Tibial nerve (tissue), 4 donors: ENCODE results near the gene SLC4A11. TPM values are rescaled to one million over a fixed set of nuclear protein-coding genes. Genes with fewer than 3 reads are reported as not detected.

ENCODE experiments used
- DNase-seq, 2 donors: peaks; one replicate each; pipeline ENCODE4 v3.0.0-alpha.2; 2019; ENCODE audit warnings: low spot score in 2 of 2
- H3K27ac ChIP-seq, 4 donors: fragments of 200-600 bp; sonication (generic) in 3 of 4; one replicate each; pipeline ENCODE4 v1.5.1; 2017 to 2019; ENCODE audit warnings: mild to moderate bottlenecking in 1 of 4
- H3K27me3 ChIP-seq, 2 donors: fragments of 200-600 bp; sonication (generic) in 1 of 2; one replicate each; pipeline versions ENCODE4 v1.5.1 to v1.6.0; 2017 to 2019
- H3K36me3 ChIP-seq, 3 donors: fragments of 200-600 bp; sonication (generic); one replicate each; pipeline ENCODE4 v1.5.1; 2018 to 2019
- H3K4me1 ChIP-seq, 4 donors: fragments of 200-600 bp; sonication (generic) in 3 of 4; one replicate each; pipeline ENCODE4 v1.5.1; 2017 to 2019
- H3K4me3 ChIP-seq, 4 donors: fragments of 200-600 bp; sonication (generic) in 3 of 4; one replicate each; pipeline ENCODE4 v1.5.1; 2017 to 2019; ENCODE audit warnings: mild to moderate bottlenecking in 1 of 4, moderate library complexity in 1 of 4
- H3K9me3 ChIP-seq, 4 donors: fragments of 200-600 bp; sonication (generic) in 3 of 4; one replicate each; pipeline ENCODE4 v1.5.1; 2017 to 2019
- EP300 ChIP-seq, 2 donors: sonication (generic); formaldehyde crosslinking; IDR thresholded peaks; one replicate each; pipeline ENCODE4 v1.6.1; 2017; ENCODE audit warnings: antibody characterized with exemption in 2 of 2, mild to moderate bottlenecking in 1 of 2
- POLR2A ChIP-seq, 2 donors: fragments of 450-650 bp; IDR thresholded peaks; one replicate each; pipeline ENCODE4 v1.6.1; 2017; ENCODE audit warnings: antibody characterized with exemption in 2 of 2, mild to moderate bottlenecking in 2 of 2, moderate library complexity in 2 of 2
- WGBS, 2 donors: methylation state at CpG; one replicate each; pipeline ENCODE4 v1.1.5; 2018; 5-methylcytosine and 5-hydroxymethylcytosine counted together
- total RNA-seq, 4 donors: library from RNA; depleted of rRNA; stranded (reverse); fragments of >200 nt; gene quantifications; one replicate each; pipeline ENCODE4 v1.1.0, GENCODE V29; 2016
- TF ChIP-seq, protein P1 (sequence below), 5 experiments: fragments of 200-600 bp in 3 of 5; fragments of 450-650 bp in 2 of 5; sonication (generic) in 3 of 5; IDR thresholded peaks; one replicate each; pipeline ENCODE4 v1.5.1; 2016 to 2019; ENCODE audit warnings: antibody characterized with exemption in 5 of 5, mild to moderate bottlenecking in 3 of 5, moderate library complexity in 2 of 5

Gene SLC4A11
- total RNA-seq, 4 donors from 2014 or later: 0.21 to 0.78 TPM; not detected in 2

DNA sequence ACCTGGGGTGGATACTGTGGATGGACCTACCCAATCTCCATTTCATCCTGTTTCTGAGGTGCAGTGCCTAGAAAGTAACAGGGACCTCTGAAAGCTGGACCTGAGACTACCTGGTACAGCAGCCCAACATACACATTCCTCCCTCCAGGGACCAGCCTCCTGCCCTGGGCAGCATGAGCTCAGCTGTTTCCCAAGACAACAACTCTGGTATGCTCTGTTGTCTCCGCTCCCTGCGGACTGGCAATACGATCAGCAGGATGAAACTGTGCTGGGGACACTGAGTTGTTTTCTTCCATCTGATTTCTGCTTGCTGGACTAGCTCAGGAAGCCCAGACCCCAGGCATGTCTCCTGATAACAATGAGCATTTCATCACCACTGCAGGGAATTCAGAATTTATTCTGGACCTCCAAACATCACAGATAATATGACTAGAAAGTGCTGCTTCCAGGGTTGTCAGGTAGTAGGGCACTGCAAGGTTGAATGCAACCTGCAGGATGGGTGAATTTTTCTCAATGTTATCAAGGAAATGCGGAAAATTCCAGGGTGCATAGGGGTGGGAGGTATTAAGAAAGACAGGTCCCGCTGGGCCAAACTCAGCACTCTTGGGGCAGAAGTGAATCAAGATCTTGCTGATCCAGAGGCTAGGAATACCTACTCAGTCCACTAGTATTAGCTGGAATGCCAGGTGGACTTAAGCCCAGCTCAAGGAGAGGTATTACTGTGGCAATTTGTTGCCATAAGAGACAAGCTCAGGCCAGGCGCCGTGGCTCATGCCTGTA is 38.9 kb upstream of the SLC4A11 start:
- no peak overlapping the region for H3K27ac ChIP-seq
- no peak overlapping the region for H3K4me3 ChIP-seq
- DNase-seq: no peak
- 89 to 92% methylated on average over 7 of the region's 7 CpGs for WGBS, 2 donors
- H3K9me3 ChIP-seq: no peaks in the 10 kb centered on the region
- no peaks in the 10 kb centered on the region for H3K27me3 ChIP-seq
- peaks cover 0 to 100% (median 4%) of the 10 kb centered on the region in 3 donors for H3K36me3 ChIP-seq
- no peak for TF ChIP-seq EP300 (IDR thresholded peaks at IDR 0.05)
- TF ChIP-seq, protein P1, sequence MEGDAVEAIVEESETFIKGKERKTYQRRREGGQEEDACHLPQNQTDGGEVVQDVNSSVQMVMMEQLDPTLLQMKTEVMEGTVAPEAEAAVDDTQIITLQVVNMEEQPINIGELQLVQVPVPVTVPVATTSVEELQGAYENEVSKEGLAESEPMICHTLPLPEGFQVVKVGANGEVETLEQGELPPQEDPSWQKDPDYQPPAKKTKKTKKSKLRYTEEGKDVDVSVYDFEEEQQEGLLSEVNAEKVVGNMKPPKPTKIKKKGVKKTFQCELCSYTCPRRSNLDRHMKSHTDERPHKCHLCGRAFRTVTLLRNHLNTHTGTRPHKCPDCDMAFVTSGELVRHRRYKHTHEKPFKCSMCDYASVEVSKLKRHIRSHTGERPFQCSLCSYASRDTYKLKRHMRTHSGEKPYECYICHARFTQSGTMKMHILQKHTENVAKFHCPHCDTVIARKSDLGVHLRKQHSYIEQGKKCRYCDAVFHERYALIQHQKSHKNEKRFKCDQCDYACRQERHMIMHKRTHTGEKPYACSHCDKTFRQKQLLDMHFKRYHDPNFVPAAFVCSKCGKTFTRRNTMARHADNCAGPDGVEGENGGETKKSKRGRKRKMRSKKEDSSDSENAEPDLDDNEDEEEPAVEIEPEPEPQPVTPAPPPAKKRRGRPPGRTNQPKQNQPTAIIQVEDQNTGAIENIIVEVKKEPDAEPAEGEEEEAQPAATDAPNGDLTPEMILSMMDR (IDR thresholded peaks at IDR 0.05): no peak
- TF ChIP-seq POLR2A (IDR thresholded peaks at IDR 0.05): no peak
- H3K4me1 ChIP-seq: no peaks in the 10 kb centered on the region

GRCh38 chr20:3276680-3277015 is 37.7 kb upstream of the SLC4A11 start:
- H3K9me3 ChIP-seq: no peaks in the 10 kb centered on the region
- no peak overlapping the region for H3K4me3 ChIP-seq
- H3K36me3 ChIP-seq: peaks cover 0 to 92% (median 4%) of the 10 kb centered on the region in 3 donors
- TF ChIP-seq EP300 (IDR thresholded peaks at IDR 0.05) (no peak), POLR2A (IDR thresholded peaks at IDR 0.05) (no peak)
- TF ChIP-seq, protein P1 (IDR thresholded peaks at IDR 0.05): no peak
- H3K27me3 ChIP-seq: no peaks in the 10 kb centered on the region
- H3K4me1 ChIP-seq: no peaks in the 10 kb centered on the region
- 35 to 58% methylated on average over 1 of the region's 1 CpG for WGBS, 2 donors
- no peak overlapping the region for H3K27ac ChIP-seq
- DNase-seq: no peak

DNA sequence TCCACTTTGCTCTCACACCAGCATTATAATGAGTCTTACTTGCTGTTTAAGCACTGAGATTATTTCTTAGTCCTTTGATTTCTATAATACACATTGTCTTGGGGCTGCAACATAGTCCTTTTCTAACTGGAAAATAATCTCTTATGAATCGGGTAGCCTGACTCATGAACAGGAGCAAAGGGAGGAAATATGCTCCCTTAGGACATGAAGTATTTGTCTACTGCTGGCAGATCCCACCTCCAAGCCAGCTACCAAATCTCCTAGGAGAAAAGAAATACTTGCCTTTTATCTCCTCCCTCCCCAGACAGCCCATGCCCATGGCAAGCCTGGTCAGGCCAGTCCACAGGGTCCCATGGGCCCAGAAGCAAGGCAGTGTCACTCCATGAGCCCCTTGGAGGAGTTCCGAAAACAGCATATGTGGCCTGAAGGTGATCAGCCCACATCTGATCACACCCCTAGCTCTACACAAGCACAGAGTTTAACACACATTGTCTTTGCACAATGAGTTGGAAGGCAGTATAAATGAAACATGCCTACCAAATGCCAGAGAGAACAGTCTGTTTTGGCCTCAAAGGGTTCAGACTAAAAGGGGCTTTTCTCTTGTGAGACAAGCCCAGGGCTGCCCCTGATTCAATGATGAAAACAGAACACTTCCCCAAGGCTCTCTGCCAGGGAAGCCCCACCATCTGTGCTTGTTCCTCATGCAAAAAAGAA is 37.1 kb upstream of the SLC4A11 start:
- WGBS, 2 donors: 80% methylated on average over 2 of the region's 2 CpGs
- H3K27me3 ChIP-seq: no peaks in the 10 kb centered on the region
- no peak overlapping the region for H3K27ac ChIP-seq
- no peak for DNase-seq
- no peak overlapping the region for H3K4me3 ChIP-seq
- no peaks in the 10 kb centered on the region for H3K9me3 ChIP-seq
- TF ChIP-seq, protein P1 (IDR thresholded peaks at IDR 0.05): no peak
- TF ChIP-seq POLR2A (IDR thresholded peaks at IDR 0.05): no peak
- no peak for TF ChIP-seq EP300 (IDR thresholded peaks at IDR 0.05)
- H3K36me3 ChIP-seq: peaks cover 0 to 91% (median 4%) of the 10 kb centered on the region in 3 donors
- no peaks in the 10 kb centered on the region for H3K4me1 ChIP-seq

DNA sequence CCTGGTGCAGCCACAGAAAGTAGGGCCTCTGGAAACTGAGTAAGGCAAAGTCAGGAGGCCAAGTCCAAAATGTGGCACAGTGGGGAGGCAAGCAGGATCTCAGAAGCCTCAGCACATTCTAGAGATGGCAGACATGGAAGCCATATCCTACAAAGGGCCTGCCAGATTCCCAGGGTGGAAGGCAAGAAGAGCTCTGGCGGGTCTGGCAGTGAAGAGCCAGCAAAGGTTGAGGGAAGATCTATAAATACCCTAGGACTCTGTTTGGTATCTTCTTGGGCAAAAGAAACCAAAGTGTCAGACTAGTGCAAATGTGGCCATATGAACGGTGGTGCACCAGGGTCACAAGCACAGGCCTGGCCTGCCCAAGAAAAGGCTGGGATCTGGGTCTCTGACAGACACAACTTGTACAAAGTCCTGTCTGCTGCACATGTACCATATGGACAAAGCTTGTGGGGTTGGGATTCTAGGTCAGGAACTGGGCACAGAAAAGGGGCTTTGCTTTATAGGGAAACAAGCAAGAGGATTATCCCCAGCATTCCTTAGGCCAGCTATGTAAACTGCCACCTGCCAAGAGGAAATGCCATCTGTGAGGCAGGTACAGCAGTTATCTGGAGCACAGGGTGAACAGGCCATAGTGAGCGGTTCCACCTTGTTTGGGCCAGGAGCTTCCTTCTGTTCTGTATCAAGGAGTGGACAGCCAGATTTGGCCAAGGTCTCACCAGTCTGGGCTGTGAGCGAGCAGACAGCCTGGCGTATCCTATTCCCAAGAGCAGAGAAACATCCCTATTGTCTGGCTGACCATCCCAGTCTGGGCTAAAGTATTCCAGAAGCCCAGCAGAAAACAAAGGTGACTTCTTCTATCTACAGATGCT is 36.3 kb upstream of the SLC4A11 start:
- no peaks in the 10 kb centered on the region for H3K27me3 ChIP-seq
- TF ChIP-seq EP300 (IDR thresholded peaks at IDR 0.05) (no peak), POLR2A (IDR thresholded peaks at IDR 0.05) (no peak)
- TF ChIP-seq, protein P1 (IDR thresholded peaks at IDR 0.05): no peak
- H3K4me1 ChIP-seq: no peaks in the 10 kb centered on the region
- no peaks in the 10 kb centered on the region for H3K9me3 ChIP-seq
- 92 to 95% methylated on average over 5 of the region's 5 CpGs for WGBS, 2 donors
- H3K36me3 ChIP-seq: peaks cover 0 to 91% (median 4%) of the 10 kb centered on the region in 3 donors
- no peak overlapping the region for H3K27ac ChIP-seq
- no peak for DNase-seq
- no peak overlapping the region for H3K4me3 ChIP-seq
